ENCODE results near the gene DUSP5. TPM values are rescaled to one million over a fixed set of nuclear protein-coding genes. Genes with fewer than 3 reads are reported as not detected.
"Not testable (repeated sequence)": the region's sequence is repeated elsewhere in the genome, so short reads cannot be mapped to it uniquely, and the experiment has no call there.

Gene DUSP5
- total RNA-seq, 1 experiment from 2014 or later = 23.6 TPM

DNA sequence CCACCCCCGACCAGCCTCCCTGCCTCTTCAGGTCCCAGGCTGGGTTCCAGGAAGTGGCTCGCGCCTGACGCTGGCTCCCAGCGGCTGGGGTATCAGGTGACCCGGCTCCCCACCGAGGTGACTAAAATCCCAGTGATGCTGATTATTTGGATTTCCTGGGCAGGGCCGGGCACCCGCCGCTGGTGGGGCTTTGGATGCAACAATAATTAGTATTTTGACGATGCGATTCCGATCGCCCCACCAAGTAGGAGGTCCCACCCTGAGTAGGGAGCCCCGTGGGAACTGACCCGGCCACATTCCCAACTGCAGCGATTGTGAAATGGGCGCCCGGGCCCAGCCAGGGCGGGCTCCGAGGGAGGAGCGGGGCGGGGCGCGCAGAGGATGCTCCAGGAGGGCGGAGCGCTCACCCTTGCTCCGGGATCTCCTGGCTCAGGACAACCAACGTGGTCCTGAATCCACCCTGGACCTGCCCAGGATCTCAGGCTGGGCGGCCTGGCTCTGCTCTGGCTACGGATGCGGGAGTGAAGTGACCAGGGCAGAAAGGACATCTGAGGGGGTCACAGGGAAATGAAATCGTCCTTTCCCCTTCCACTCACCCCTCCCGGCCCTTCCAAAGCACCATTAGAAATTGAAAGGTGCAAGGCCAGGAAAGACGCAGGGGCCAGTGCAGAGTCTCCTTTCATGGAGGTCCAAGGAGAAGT lies 32.6 kb downstream of the DUSP5 start:
- Histone ChIP-seq H3K79me2 (ENCODE audit: low read length) (no peaks in the 10 kb centered on the region), H3K9me3 (ENCODE audit: low read length) (no peaks in the 10 kb centered on the region), H3K9ac (ENCODE audit: low read length) (no peak overlapping the region), H3K4me3 (ENCODE audit: low read length) (no peak overlapping the region), H3K9me2 (replicated peaks; ENCODE audit: insufficient read depth, low read length) (no peaks in the 10 kb centered on the region), H4K20me1 (ENCODE audit: insufficient read depth, low read depth, low read length) (no peaks in the 10 kb centered on the region), H3K4me1 (ENCODE audit: low read length) (peaks cover 9% of the 10 kb centered on the region), H3K27ac (ENCODE audit: low read length) (no peak overlapping the region), H3K36me3 (ENCODE audit: insufficient read depth, low read length) (no peaks in the 10 kb centered on the region), H3K27me3 (ENCODE audit: low read length) (no peaks in the 10 kb centered on the region), H3K4me2 (ENCODE audit: low read depth, low read length, poor library complexity, severe bottlenecking) (no peak overlapping the region), H2AFZ (ENCODE audit: low read length) (no peak overlapping the region)
- no peak for DNase-seq

DNA sequence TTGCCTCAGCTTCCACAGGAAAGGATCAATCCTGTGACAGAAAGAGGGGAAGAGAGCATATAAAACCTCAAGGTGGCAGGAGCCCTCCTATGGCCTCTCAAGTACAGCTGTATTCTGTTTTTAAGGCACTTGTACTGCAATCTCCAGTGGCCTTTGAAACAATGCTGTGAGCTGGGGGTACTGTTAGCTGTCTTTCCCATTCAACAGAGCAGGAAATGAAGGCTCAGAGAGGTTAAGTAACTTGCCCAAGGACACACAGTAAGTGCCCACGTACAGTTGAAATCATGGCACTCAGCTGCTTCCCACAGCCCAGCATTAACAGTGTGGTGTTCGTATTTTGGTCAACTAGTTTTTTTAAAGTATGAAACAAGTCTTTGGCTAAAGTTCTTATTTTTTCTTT lies 34.0 kb downstream of the DUSP5 start:
- Histone ChIP-seq H3K4me2 (ENCODE audit: low read depth, low read length, poor library complexity, severe bottlenecking) (no peak overlapping the region), H3K4me1 (ENCODE audit: low read length) (peaks cover 19% of the 10 kb centered on the region), H3K4me3 (ENCODE audit: low read length) (no peak overlapping the region), H3K27me3 (ENCODE audit: low read length) (no peaks in the 10 kb centered on the region), H3K79me2 (ENCODE audit: low read length) (no peaks in the 10 kb centered on the region), H2AFZ (ENCODE audit: low read length) (no peak overlapping the region), H3K9ac (ENCODE audit: low read length) (no peak overlapping the region), H3K36me3 (ENCODE audit: insufficient read depth, low read length) (no peaks in the 10 kb centered on the region), H4K20me1 (ENCODE audit: insufficient read depth, low read depth, low read length) (no peaks in the 10 kb centered on the region), H3K9me2 (replicated peaks; ENCODE audit: insufficient read depth, low read length) (no peaks in the 10 kb centered on the region), H3K27ac (ENCODE audit: low read length) (no peak overlapping the region), H3K9me3 (ENCODE audit: low read length) (no peaks in the 10 kb centered on the region)
- DNase-seq = no peak

DNA sequence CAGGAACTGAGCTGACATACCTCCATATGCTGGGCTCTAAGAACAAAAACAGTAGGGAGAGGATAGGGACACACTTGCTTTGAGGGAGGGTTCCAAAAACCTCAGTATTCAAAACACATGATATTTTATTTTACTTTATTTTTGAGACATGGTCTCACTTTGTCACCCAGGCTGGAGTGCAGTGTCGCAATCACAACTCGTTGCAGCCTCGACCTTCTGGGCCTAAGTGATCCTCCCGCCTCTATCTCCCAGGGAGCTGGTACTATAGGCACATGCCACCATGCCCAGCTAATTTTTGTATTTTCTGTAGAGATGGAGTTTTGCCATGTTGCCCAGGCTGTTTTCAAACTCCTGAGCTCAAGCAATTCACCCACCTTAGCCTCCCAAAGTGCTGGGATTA lies 34.9 kb downstream of the DUSP5 start:
- H3K9ac ChIP-seq (ENCODE audit: low read length); H3K36me3 ChIP-seq (ENCODE audit: insufficient read depth, low read length); H4K20me1 ChIP-seq (ENCODE audit: insufficient read depth, low read depth, low read length); H3K9me3 ChIP-seq (ENCODE audit: low read length); H3K4me3 ChIP-seq (ENCODE audit: low read length); DNase-seq; H3K4me2 ChIP-seq (ENCODE audit: low read depth, low read length, poor library complexity, severe bottlenecking); H3K27me3 ChIP-seq (ENCODE audit: low read length); H2AFZ ChIP-seq (ENCODE audit: low read length); H3K27ac ChIP-seq (ENCODE audit: low read length); H3K9me2 ChIP-seq (replicated peaks; ENCODE audit: insufficient read depth, low read length); H3K79me2 ChIP-seq (ENCODE audit: low read length): not testable (repeated sequence)
- peaks cover 20% of the 10 kb centered on the region for H3K4me1 ChIP-seq (ENCODE audit: low read length)

DNA sequence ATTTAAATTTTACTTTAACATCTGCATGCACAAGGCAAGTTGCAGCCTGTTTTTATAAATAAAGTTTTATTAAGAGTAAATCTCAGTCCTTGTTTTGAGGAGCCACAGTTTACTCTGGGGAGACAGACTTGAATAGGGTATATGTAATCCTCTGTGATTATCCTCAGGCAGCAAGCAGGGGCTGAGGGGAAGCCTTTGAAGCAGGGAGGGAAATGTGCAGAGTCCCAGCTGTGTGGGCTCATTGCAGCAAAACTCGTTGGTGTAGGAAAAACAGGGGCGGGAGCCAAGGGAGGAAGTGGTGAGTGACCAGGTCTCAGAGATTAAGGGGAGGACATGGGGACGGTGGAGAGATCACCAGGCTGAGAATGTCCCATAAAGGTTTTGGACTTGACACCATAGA lies 35.4 kb downstream of the DUSP5 start:
- no peak overlapping the region for H3K4me2 ChIP-seq (ENCODE audit: low read depth, low read length, poor library complexity, severe bottlenecking)
- H3K9ac ChIP-seq (ENCODE audit: low read length) = no peak overlapping the region
- no peak overlapping the region for H3K4me3 ChIP-seq (ENCODE audit: low read length)
- H3K9me3 ChIP-seq (ENCODE audit: low read length) = no peaks in the 10 kb centered on the region
- no peaks in the 10 kb centered on the region for H3K9me2 ChIP-seq (replicated peaks; ENCODE audit: insufficient read depth, low read length)
- no peaks in the 10 kb centered on the region for H3K36me3 ChIP-seq (ENCODE audit: insufficient read depth, low read length)
- H4K20me1 ChIP-seq (ENCODE audit: insufficient read depth, low read depth, low read length) = no peaks in the 10 kb centered on the region
- H2AFZ ChIP-seq (ENCODE audit: low read length) = no peak overlapping the region
- no peak for DNase-seq
- peaks cover 20% of the 10 kb centered on the region for H3K4me1 ChIP-seq (ENCODE audit: low read length)
- H3K27ac ChIP-seq (ENCODE audit: low read length) = no peak overlapping the region
- H3K79me2 ChIP-seq (ENCODE audit: low read length) = no peaks in the 10 kb centered on the region
- H3K27me3 ChIP-seq (ENCODE audit: low read length) = no peaks in the 10 kb centered on the region

DNA sequence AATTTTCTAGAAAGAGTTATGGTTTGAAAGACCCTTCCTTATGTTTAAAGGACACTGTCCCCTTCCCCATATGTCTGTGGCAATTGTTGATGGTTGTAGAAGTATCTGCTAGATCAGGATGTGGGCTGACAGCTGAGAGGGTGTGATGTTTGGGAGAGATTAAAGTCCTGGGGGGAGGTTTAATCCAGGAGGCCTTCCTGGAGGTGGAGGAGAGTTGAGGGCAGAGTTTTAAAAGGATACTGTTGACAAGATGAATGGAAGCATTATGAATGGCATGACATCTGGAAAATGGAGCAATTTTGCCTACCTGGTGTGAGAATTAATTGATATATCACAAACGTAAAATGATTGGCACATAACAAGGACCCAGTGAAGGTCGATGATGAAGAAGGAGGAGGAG lies 36.9 kb downstream of the DUSP5 start:
- Histone ChIP-seq H3K79me2 (ENCODE audit: low read length) (no peaks in the 10 kb centered on the region), H3K36me3 (ENCODE audit: insufficient read depth, low read length) (no peaks in the 10 kb centered on the region), H3K27ac (ENCODE audit: low read length) (no peak overlapping the region), H3K9me2 (replicated peaks; ENCODE audit: insufficient read depth, low read length) (no peaks in the 10 kb centered on the region), H3K4me2 (ENCODE audit: low read depth, low read length, poor library complexity, severe bottlenecking) (no peak overlapping the region), H4K20me1 (ENCODE audit: insufficient read depth, low read depth, low read length) (no peaks in the 10 kb centered on the region), H3K4me1 (ENCODE audit: low read length) (peaks cover 20% of the 10 kb centered on the region), H2AFZ (ENCODE audit: low read length) (no peak overlapping the region), H3K27me3 (ENCODE audit: low read length) (no peaks in the 10 kb centered on the region), H3K9ac (ENCODE audit: low read length) (no peak overlapping the region), H3K9me3 (ENCODE audit: low read length) (no peaks in the 10 kb centered on the region), H3K4me3 (ENCODE audit: low read length) (no peak overlapping the region)
- DNase-seq = no peak

DNA sequence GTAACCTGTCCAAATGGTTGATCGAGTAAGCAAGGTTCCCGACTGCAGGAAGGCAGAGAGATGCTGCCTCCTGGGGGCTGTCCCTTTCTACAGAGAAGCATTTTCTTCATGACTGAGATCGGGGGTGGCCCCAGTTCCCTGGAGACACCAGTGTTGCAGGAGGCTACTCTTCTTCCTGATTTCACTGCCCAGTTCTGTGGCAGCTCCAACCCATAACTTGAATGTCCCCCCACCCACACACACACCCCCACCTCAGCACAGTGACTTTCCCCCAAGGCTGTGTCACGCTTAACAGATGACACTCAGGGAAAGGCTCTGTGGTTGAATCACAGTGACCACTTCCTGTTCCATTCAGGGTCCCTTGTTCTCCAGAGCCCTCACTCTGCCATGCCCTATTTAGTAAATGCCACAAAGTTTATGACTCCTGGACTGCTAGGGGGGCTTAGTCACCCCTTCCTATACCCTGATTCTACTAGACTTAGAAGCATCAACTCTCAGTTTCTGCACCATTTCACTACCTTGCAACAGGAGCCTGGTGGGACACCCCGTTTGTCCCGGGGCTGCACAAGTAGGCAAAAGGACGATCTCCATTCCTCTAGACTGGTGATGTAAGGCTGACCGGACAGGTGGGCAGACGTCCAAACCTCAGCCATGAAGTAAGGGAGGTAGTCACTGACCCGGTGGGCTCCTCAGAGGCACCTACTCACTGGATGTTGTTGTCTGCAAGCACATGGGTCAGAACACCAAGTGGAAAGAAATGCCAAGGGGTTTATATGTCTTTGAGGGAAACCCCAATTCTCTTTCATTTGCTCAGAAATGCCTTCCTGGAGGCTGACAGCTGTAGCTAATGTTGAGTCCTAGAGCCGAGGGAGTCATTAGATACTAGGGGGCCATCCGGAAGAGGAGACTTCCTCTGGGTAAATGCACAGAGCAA lies 38.5 kb downstream of the DUSP5 start:
- peak overlapping the region; percentile 33 for H3K4me2 ChIP-seq (ENCODE audit: low read depth, low read length, poor library complexity, severe bottlenecking)
- peak overlapping the region; percentile 52; the same call in 1 of the 2 replicates for H2AFZ ChIP-seq (ENCODE audit: low read length)
- peaks cover 20% of the 10 kb centered on the region for H3K4me1 ChIP-seq (ENCODE audit: low read length)
- H3K79me2 ChIP-seq (ENCODE audit: low read length) = no peaks in the 10 kb centered on the region
- peak; percentile 67 for DNase-seq
- peak overlapping the region; percentile 39 for H3K9ac ChIP-seq (ENCODE audit: low read length)
- no peaks in the 10 kb centered on the region for H3K9me2 ChIP-seq (replicated peaks; ENCODE audit: insufficient read depth, low read length)
- H3K27ac ChIP-seq (ENCODE audit: low read length) = no peak overlapping the region
- H3K9me3 ChIP-seq (ENCODE audit: low read length) = no peaks in the 10 kb centered on the region
- H3K36me3 ChIP-seq (ENCODE audit: insufficient read depth, low read length) = no peaks in the 10 kb centered on the region
- H4K20me1 ChIP-seq (ENCODE audit: insufficient read depth, low read depth, low read length) = no peaks in the 10 kb centered on the region
- no peak overlapping the region for H3K4me3 ChIP-seq (ENCODE audit: low read length)
- H3K27me3 ChIP-seq (ENCODE audit: low read length) = no peaks in the 10 kb centered on the region

DNA sequence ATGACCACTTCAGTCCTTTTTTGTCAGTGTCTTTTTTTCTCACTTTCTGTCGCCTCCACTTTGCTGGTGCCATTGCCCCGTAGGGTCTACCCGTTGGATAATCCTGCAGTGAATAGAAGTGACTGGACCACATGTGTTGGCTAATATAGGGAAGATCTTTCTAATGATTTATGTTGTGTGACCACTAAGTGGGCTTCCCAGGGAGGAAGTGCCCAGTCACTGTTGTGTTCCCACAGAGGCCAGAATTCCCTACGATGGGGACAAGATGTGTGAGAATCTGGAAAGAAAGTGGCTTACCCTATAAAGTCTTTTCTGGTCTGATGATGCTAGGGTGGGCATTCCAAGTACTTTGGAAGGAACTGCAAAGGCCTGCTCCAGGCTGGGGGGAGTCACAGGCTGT lies 41.4 kb downstream of the DUSP5 start:
- Histone ChIP-seq H3K4me1 (ENCODE audit: low read length) (peaks cover 16% of the 10 kb centered on the region), H3K9ac (ENCODE audit: low read length) (no peak overlapping the region), H2AFZ (ENCODE audit: low read length) (no peak overlapping the region), H3K4me3 (ENCODE audit: low read length) (no peak overlapping the region), H3K9me3 (ENCODE audit: low read length) (no peaks in the 10 kb centered on the region), H3K27ac (ENCODE audit: low read length) (no peak overlapping the region), H4K20me1 (ENCODE audit: insufficient read depth, low read depth, low read length) (no peaks in the 10 kb centered on the region), H3K27me3 (ENCODE audit: low read length) (no peaks in the 10 kb centered on the region), H3K36me3 (ENCODE audit: insufficient read depth, low read length) (no peaks in the 10 kb centered on the region), H3K79me2 (ENCODE audit: low read length) (no peaks in the 10 kb centered on the region), H3K9me2 (replicated peaks; ENCODE audit: insufficient read depth, low read length) (no peaks in the 10 kb centered on the region), H3K4me2 (ENCODE audit: low read depth, low read length, poor library complexity, severe bottlenecking) (no peak overlapping the region)
- no peak for DNase-seq

DNA sequence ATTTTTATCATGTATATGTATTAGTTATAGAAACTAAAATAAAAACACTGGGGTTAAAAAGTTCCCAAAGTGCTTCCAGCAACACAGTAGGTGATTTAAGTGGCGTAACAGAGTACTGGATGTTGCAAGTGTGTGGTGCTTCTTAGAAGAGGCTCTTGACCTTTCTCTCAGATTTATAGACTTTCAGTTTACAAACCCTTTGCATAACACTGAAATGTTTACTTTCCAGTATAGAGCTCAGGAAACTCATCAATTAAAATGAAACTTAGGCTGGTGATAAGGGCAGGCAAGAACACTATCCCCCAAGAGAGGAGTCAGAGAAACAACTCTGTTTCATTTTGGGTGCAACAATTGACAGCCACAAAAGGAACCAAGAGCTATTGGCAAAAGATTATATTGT lies 42.3 kb downstream of the DUSP5 start:
- no peak for DNase-seq
- Histone ChIP-seq H3K27me3 (ENCODE audit: low read length) (no peaks in the 10 kb centered on the region), H3K27ac (ENCODE audit: low read length) (no peak overlapping the region), H3K4me3 (ENCODE audit: low read length) (no peak overlapping the region), H3K4me1 (ENCODE audit: low read length) (peaks cover 11% of the 10 kb centered on the region), H3K9me2 (replicated peaks; ENCODE audit: insufficient read depth, low read length) (no peaks in the 10 kb centered on the region), H2AFZ (ENCODE audit: low read length) (no peak overlapping the region), H3K9me3 (ENCODE audit: low read length) (no peaks in the 10 kb centered on the region), H3K36me3 (ENCODE audit: insufficient read depth, low read length) (no peaks in the 10 kb centered on the region), H3K4me2 (ENCODE audit: low read depth, low read length, poor library complexity, severe bottlenecking) (no peak overlapping the region), H4K20me1 (ENCODE audit: insufficient read depth, low read depth, low read length) (no peaks in the 10 kb centered on the region), H3K9ac (ENCODE audit: low read length) (no peak overlapping the region), H3K79me2 (ENCODE audit: low read length) (no peaks in the 10 kb centered on the region)

All from Karpas-422 (cell line).